ENCODE data around the gene CCDC82.

GRCh38 chr11:96331699-96332116, 58.0 kb downstream of the CCDC82 start:
- TF ChIP-seq TFCP2L1 (CRISPR knock-in tag; IDR thresholded peaks at IDR 0.05) (no peak), REST (IDR thresholded peaks at IDR 0.05) (no peak), CTCF (IDR thresholded peaks at IDR 0.05) (no peak)

Data from A549 (cell line).